CD14-positive monocyte (primary cell): ENCODE measurements around the gene PAN3. TPM values are rescaled to one million over a fixed set of nuclear protein-coding genes. Genes with fewer than 3 reads are reported as not detected.

Experiments
- DNase-seq, 3 donors: peaks; one replicate each; pipeline ENCODE4 v3.0.0-alpha.2; 2011 to 2022
- H2AFZ ChIP-seq: 2 replicates; pipeline ENCODE4 v1.6.0; 2012; ENCODE audit warnings: mild to moderate bottlenecking, low read depth, low read length, inconsistent platforms; ENCODE audit not compliant: insufficient read depth, poor library complexity, severe bottlenecking
- H3K27ac ChIP-seq, 2 donors: 1 replicate in 1 of 2; 2 replicates in 1 of 2; pipeline ENCODE4 v1.5.1; 2012 to 2013; ENCODE audit warnings: low read length in 2 of 2, control low read depth in 1 of 2, inconsistent platforms in 1 of 2, low read depth in 1 of 2, mild to moderate bottlenecking in 1 of 2
- H3K27me3 ChIP-seq, 2 donors: one replicate each; pipeline versions ENCODE4 v1.6.0 to v1.6.1; 2011 to 2013; ENCODE audit warnings: low read length in 2 of 2; ENCODE audit not compliant: control insufficient read depth in 2 of 2, insufficient read depth in 2 of 2
- H3K36me3 ChIP-seq, 2 donors: replicated peaks in 1 of 2; 1 replicate in 1 of 2; 2 replicates in 1 of 2; pipeline versions ENCODE4 v1.5.1 to v1.6.1; 2012 to 2013; ENCODE audit warnings: low read length in 2 of 2, control low read depth in 1 of 2, inconsistent platforms in 1 of 2, mild to moderate bottlenecking in 1 of 2; ENCODE audit not compliant: insufficient read depth in 2 of 2, control insufficient read depth in 1 of 2
- H3K4me1 ChIP-seq, 2 donors: 1 replicate in 1 of 2; 2 replicates in 1 of 2; pipeline versions ENCODE4 v1.5.1 to v1.6.1; 2012 to 2013; ENCODE audit warnings: low read length in 2 of 2, control low read depth in 1 of 2, inconsistent platforms in 1 of 2, mild to moderate bottlenecking in 1 of 2, moderate library complexity in 1 of 2; ENCODE audit not compliant: insufficient read depth in 2 of 2, control insufficient read depth in 1 of 2
- H3K4me2 ChIP-seq: replicated peaks from 2 replicates; pipeline ENCODE3; 2012; ENCODE audit warnings: low read length, moderate library complexity, mild to moderate bottlenecking; ENCODE audit not compliant: poor library complexity, severe bottlenecking; ENCODE audit errors: extremely low read depth
- H3K4me3 ChIP-seq, 3 experiments: fragments of 200-600 bp in 1 of 3; sonication (generic) in 1 of 3; replicated peaks in 1 of 3; 1 replicate in 2 of 3; 2 replicates in 1 of 3; pipeline ENCODE4 v1.5.1; 2011 to 2013; ENCODE audit warnings: low read length in 3 of 3, mild to moderate bottlenecking in 3 of 3, control low read depth in 2 of 3, low read depth in 2 of 3, inconsistent platforms in 1 of 3, moderate library complexity in 1 of 3
- H3K79me2 ChIP-seq: 2 replicates; pipeline ENCODE4 v1.6.0; 2012; ENCODE audit warnings: mild to moderate bottlenecking, control low read depth, inconsistent platforms, low read length, moderate library complexity; ENCODE audit not compliant: insufficient read depth
- H3K9ac ChIP-seq: 2 replicates; pipeline ENCODE4 v1.6.0; 2017; ENCODE audit warnings: low read length, mild to moderate bottlenecking; ENCODE audit not compliant: insufficient read depth, poor library complexity, severe bottlenecking
- H3K9me3 ChIP-seq, 2 donors: replicated peaks in 1 of 2; 1 replicate in 1 of 2; 2 replicates in 1 of 2; pipeline versions ENCODE4 v1.5.1 to v1.6.1; 2012 to 2013; ENCODE audit warnings: low read length in 2 of 2, control low read depth in 1 of 2; ENCODE audit not compliant: control insufficient read depth in 1 of 2, insufficient read depth in 1 of 2
- H4K20me1 ChIP-seq: 2 replicates; pipeline ENCODE4 v1.6.0; 2012; ENCODE audit warnings: mild to moderate bottlenecking, low read length, control low read depth, moderate library complexity; ENCODE audit not compliant: insufficient read depth
- H3K27ac Mint-ChIP-seq, 7 donors: one replicate each; pipeline ENCODE4 v1.8.0; 2020; ENCODE audit warnings: mild to moderate bottlenecking in 7 of 7, mixed read lengths in 7 of 7, moderate library complexity in 6 of 7, inconsistent platforms in 2 of 7
- H3K27me3 Mint-ChIP-seq, 3 donors: one replicate each; pipeline ENCODE4 v1.8.0; 2021 to 2022; ENCODE audit warnings: low read depth in 3 of 3, mild to moderate bottlenecking in 3 of 3, mixed read lengths in 3 of 3, moderate library complexity in 3 of 3, inconsistent platforms in 1 of 3
- H3K36me3 Mint-ChIP-seq, 2 donors: one replicate each; pipeline ENCODE4 v1.8.0; 2020; ENCODE audit warnings: mixed read lengths in 2 of 2, inconsistent platforms in 1 of 2, mild to moderate bottlenecking in 1 of 2
- H3K4me1 Mint-ChIP-seq: one replicate; pipeline ENCODE4 v1.8.0; 2020; ENCODE audit warnings: mild to moderate bottlenecking, mixed read lengths
- H3K4me3 Mint-ChIP-seq, 2 donors: one replicate each; pipeline ENCODE4 v1.8.0; 2020; ENCODE audit warnings: mild to moderate bottlenecking in 2 of 2, mixed read lengths in 2 of 2, moderate library complexity in 1 of 2
- H3K9me3 Mint-ChIP-seq, 7 donors: one replicate each; pipeline ENCODE4 v1.8.0; 2020 to 2022; ENCODE audit warnings: mixed read lengths in 7 of 7, mild to moderate bottlenecking in 6 of 7, moderate library complexity in 6 of 7, inconsistent platforms in 2 of 7
- WGBS: methylation state at CpG from one replicate; pipeline ENCODE4 v1.1.5; 2013; ENCODE audit warnings: missing lambda C conversion rate; ENCODE audit not compliant: insufficient coverage; 5-methylcytosine and 5-hydroxymethylcytosine counted together
- intact Hi-C, 2 donors: fragments of 100-400 bp; cut with micrococcal nuclease; formaldehyde crosslinking; loops; one replicate each; pipeline versions ENCODE4 v1.15.0 to v1.15.1; 2023
- polyA plus RNA-seq, 3 donors: library from polyadenylated mRNA; depleted of rRNA in 1 of 3; unstranded in 2 of 3; stranded (reverse) in 1 of 3; fragments of 300-500 nt in 2 of 3; fragments of >200 nt in 1 of 3; fragmentation: Illumina TruSeq in 2 of 3; gene quantifications; 1 replicate in 2 of 3; 2 replicates in 1 of 3; pipeline ENCODE4 v1.2.3, GENCODE V29; 2012 to 2021
- TF ChIP-seq, protein P1 (sequence below): fragments of 200-600 bp; IDR thresholded peaks from one replicate; pipeline ENCODE4 v1.8.0; 2022; ENCODE audit warnings: antibody characterized with exemption, mild to moderate bottlenecking

Gene PAN3
- polyA plus RNA-seq, 3 donors = 3.0 to 27.9 (median 3.2) TPM

DNA sequence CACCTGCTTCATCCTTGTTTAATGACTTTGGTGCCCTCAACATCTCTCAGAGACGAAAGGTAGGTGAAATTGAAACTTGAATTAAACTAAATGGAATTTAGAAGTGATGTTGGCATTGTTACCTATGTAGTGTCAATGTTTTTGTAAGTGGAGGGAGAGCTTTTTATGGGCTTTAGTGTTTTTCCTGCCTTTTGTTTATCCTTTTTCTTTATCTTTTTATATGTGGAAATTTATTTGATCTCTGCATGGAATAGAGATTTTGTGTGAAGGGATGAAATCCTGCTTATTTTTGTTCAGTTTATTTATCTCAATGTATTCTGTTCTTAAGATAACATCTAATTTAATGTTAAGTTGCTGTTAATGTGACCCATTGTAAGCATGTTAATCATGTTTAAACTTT lies 39.5 kb downstream of the PAN3 start:
- Histone ChIP-seq H3K9me3 (no peaks in the 10 kb centered on the region), H3K27ac (no peak overlapping the region), H2AFZ (no peak overlapping the region), H3K27me3 (no peaks in the 10 kb centered on the region), H3K36me3 (peaks cover 27 to 79% of the 10 kb centered on the region in 2 donors), H3K9ac (no peak overlapping the region), H3K4me3 (no peak overlapping the region), H4K20me1 (peaks cover 70% of the 10 kb centered on the region), H3K79me2 (peaks cover 63% of the 10 kb centered on the region), H3K4me2 (no peak overlapping the region), H3K4me1 (no peaks in the 10 kb centered on the region)
- H3K27me3 Mint-ChIP-seq = no peaks in the 10 kb centered on the region
- peaks cover 5% of the 10 kb centered on the region for H3K4me1 Mint-ChIP-seq
- H3K9me3 Mint-ChIP-seq = no peaks in the 10 kb centered on the region
- H3K27ac Mint-ChIP-seq = no peak overlapping the region
- TF ChIP-seq, protein P1, sequence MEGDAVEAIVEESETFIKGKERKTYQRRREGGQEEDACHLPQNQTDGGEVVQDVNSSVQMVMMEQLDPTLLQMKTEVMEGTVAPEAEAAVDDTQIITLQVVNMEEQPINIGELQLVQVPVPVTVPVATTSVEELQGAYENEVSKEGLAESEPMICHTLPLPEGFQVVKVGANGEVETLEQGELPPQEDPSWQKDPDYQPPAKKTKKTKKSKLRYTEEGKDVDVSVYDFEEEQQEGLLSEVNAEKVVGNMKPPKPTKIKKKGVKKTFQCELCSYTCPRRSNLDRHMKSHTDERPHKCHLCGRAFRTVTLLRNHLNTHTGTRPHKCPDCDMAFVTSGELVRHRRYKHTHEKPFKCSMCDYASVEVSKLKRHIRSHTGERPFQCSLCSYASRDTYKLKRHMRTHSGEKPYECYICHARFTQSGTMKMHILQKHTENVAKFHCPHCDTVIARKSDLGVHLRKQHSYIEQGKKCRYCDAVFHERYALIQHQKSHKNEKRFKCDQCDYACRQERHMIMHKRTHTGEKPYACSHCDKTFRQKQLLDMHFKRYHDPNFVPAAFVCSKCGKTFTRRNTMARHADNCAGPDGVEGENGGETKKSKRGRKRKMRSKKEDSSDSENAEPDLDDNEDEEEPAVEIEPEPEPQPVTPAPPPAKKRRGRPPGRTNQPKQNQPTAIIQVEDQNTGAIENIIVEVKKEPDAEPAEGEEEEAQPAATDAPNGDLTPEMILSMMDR = no peak
- no peak for DNase-seq
- no CpG with 5 or more reads among the region's 1 CpG for WGBS
- intact Hi-C loops = no loop called here
- H3K36me3 Mint-ChIP-seq = peaks cover 39 to 49% of the 10 kb centered on the region in 2 donors
- no peak overlapping the region for H3K4me3 Mint-ChIP-seq

GRCh38 chr13:28179974-28180373 lies 41.6 kb downstream of the PAN3 start:
- no peaks in the 10 kb centered on the region for H3K27me3 ChIP-seq
- H3K79me2 ChIP-seq = peaks cover 59% of the 10 kb centered on the region
- no peaks in the 10 kb centered on the region for H3K4me1 ChIP-seq
- H4K20me1 ChIP-seq = peaks cover 70% of the 10 kb centered on the region
- Mint-ChIP-seq H3K9me3 (no peaks in the 10 kb centered on the region), H3K4me1 (peaks cover 7% of the 10 kb centered on the region), H3K4me3 (no peak overlapping the region), H3K27ac (no peak overlapping the region), H3K27me3 (no peaks in the 10 kb centered on the region), H3K36me3 (peaks cover 39 to 54% of the 10 kb centered on the region in 2 donors)
- H3K4me2 ChIP-seq = no peak overlapping the region
- no peak overlapping the region for H3K9ac ChIP-seq
- H2AFZ ChIP-seq = no peak overlapping the region
- TF ChIP-seq, protein P1 = no peak
- H3K36me3 ChIP-seq = peaks cover 27 to 75% of the 10 kb centered on the region in 2 donors
- intact Hi-C loops = no loop called here
- H3K27ac ChIP-seq = no peak overlapping the region
- H3K4me3 ChIP-seq = no peak overlapping the region
- no peak for DNase-seq
- no peaks in the 10 kb centered on the region for H3K9me3 ChIP-seq
